ENCODE results near the gene ASIC4. TPM values are rescaled to one million over a fixed set of nuclear protein-coding genes. Genes with fewer than 3 reads are reported as not detected.

The ASIC4 gene
- total RNA-seq, 1 experiment from 2014 or later: 0.79 TPM

DNA sequence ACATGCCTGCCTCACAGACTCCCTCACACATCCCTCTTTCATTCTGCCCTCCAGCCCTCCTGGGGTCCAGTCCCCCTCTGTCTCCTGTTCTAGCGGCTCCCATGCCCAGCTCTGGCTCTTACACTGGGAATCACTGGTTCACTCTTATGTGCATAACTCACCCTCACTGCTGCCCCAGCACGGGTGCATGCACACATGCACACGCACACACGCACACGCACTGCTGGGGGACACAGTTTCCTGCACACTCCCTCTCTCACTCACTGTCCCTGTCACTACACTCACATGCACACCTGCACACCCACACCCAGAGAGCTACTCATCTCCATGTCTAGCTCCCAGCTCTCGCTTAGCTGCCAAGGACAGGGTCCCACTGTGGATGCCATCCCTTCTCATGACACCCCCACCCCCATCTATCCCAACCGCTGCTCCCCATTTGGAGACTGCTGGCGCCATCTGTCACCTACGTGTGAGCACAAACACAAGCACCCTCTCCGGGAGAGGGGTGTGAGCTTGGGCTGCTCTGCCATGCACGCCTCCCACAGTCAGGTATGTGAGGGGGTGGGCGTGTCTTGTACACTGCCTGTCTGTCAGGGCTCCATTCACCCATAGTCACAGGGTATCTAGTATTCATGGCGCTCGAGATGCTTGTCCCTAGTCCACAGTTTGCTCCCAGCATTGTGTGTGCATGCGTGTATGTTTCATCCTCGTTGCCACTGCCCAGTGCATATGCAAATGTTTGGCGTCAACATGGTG lies 1.8 kb downstream of the ASIC4 start (continued):
- TF ChIP-seq GRHL2 (CRISPR knock-in tag; IDR thresholded peaks at IDR 0.05; ENCODE audit: insufficient replicate concordance, severe bottlenecking): no peak
- TF ChIP-seq ZNF423 (CRISPR knock-in tag; IDR thresholded peaks at IDR 0.05): no peak
- TF ChIP-seq SOX15 (CRISPR knock-in tag; IDR thresholded peaks at IDR 0.05): no peak
- TF ChIP-seq ATF6 (CRISPR knock-in tag; IDR thresholded peaks at IDR 0.05): no peak
- TF ChIP-seq AFF4 (CRISPR knock-in tag; IDR thresholded peaks at IDR 0.05; ENCODE audit: borderline replicate concordance): no peak
- TF ChIP-seq KAT7 (CRISPR knock-in tag; IDR thresholded peaks at IDR 0.05; ENCODE audit: borderline replicate concordance): no peak
- no peak for TF ChIP-seq ATF2 (CRISPR knock-in tag; IDR thresholded peaks at IDR 0.05; ENCODE audit: borderline replicate concordance, low read depth)
- TF ChIP-seq, protein P1, sequence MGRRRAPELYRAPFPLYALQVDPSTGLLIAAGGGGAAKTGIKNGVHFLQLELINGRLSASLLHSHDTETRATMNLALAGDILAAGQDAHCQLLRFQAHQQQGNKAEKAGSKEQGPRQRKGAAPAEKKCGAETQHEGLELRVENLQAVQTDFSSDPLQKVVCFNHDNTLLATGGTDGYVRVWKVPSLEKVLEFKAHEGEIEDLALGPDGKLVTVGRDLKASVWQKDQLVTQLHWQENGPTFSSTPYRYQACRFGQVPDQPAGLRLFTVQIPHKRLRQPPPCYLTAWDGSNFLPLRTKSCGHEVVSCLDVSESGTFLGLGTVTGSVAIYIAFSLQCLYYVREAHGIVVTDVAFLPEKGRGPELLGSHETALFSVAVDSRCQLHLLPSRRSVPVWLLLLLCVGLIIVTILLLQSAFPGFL (CRISPR knock-in tag; IDR thresholded peaks at IDR 0.05; ENCODE audit: borderline replicate concordance): no peak
- TF ChIP-seq ESRRA (CRISPR knock-in tag; IDR thresholded peaks at IDR 0.05; ENCODE audit: borderline replicate concordance): no peak
- TF ChIP-seq ZNF671 (CRISPR knock-in tag; IDR thresholded peaks at IDR 0.05): no peak

DNA sequence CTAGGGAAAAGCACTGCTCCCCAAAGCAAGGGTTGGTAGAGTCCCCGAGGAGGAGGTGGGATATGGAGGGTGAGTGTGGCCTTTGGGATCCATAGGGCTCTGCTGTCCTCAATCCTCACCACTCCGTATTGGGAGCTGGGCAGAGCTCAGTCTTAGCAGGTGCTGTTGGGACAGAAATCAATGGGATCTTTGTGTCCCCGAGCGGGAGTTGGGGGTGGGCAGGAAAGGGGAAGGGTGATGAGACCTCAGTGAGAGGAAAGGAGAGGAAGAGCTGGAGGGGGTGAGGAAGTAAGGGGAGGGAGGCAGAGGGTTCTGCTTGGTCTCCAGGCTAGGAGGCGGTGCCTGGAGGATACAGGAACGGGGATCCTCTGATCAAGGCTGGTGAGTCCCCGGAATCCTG lies 2.6 kb downstream of the ASIC4 start:
- Mint-ChIP-seq H3K9me3 (no peaks in the 10 kb centered on the region), H3K4me1 (peaks cover 55% of the 10 kb centered on the region), H3K4me3 (no peak overlapping the region), H3K36me3 (no peaks in the 10 kb centered on the region), H3K27ac (no peak overlapping the region), H3K27me3 (ENCODE audit: low read depth) (peaks cover 60% of the 10 kb centered on the region)
- TF ChIP-seq ZBTB43 (CRISPR knock-in tag; IDR thresholded peaks at IDR 0.05) (no peak), TEAD1 (CRISPR knock-in tag; IDR thresholded peaks at IDR 0.05) (no peak), OVOL2 (CRISPR knock-in tag; IDR thresholded peaks at IDR 0.05; ENCODE audit: borderline replicate concordance) (no peak), CREM (CRISPR knock-in tag; IDR thresholded peaks at IDR 0.05) (no peak), ZNF232 (CRISPR knock-in tag; IDR thresholded peaks at IDR 0.05) (no peak), ZNF281 (CRISPR knock-in tag; IDR thresholded peaks at IDR 0.05) (no peak), RELA (CRISPR knock-in tag; IDR thresholded peaks at IDR 0.05; ENCODE audit: borderline replicate concordance) (no peak), FOXJ3 (CRISPR knock-in tag; IDR thresholded peaks at IDR 0.05; ENCODE audit: borderline replicate concordance) (no peak), STAT6 (CRISPR knock-in tag; conservative IDR thresholded peaks at IDR 0.05; ENCODE audit: low read depth) (no peak)
- POLR2A ChIA-PET: interaction anchor here (0.8 kb wide), 1 partner anchor 18 kb away, joined by 3 read pairs; the partner anchor contains the start of gene GMPPA
- ATAC-seq (no peak), DNase-seq (ENCODE audit: low spot score) (no peak)
- CTCF ChIA-PET: interaction anchor here (0.9 to 41.3 kb wide), 4 partner anchors 9 to 59 kb away, joined by 3 to 2316 read pairs (median 152); partner anchors contain the start of gene GMPPA

Data from WTC11 (cell line).